ENCODE results near the gene CACNA2D3.

CACNA2D3 gene

DNA sequence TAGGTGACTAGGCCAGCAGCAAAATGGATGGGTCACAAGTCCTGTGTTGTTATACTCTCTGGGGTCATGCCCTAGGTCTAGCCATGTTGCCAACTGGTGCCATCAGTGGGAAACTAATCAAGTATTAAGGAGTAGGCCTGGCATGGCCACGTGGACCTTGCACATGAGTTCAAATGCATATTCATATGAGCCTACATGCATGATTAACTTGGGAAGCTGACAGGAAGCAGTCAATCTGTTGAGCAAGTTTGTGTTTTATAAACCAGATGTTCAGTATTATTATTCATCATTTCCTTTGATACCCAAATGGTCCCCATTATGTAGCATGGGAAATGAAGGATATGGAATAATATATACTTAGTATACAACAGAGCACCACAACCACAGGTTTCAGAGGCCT, 710.5 kb downstream of the CACNA2D3 start:
- no peak for DNase-seq (ENCODE audit: low spot score)
- FAIRE-seq, result no peak

- DNase-seq (ENCODE audit: low spot score), result no peak
- FAIRE-seq, result no peak
These were observed 713.3 kb downstream of the CACNA2D3 start for GRCh38 chr3:54835701-54836100.

DNA sequence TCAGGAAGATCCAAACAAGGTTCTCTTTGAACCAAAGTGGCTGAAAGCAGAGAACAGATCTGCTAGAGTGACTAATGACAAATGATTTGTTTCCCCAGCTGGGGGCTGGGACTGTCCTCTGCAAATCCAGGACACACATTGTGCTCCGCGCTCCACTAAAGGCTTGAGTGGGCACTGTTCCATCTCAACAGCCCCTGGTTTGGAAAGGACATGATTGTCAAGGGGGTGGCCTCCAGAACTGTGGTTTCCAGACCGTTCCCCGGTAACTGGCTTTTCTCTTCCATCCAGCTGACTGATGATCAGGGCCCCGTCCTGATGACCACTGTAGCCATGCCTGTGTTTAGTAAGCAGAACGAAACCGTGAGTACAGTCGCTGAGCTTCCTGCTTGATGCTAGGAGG, 714.5 kb downstream of the CACNA2D3 start:
- DNase-seq (ENCODE audit: low spot score) (no peak), FAIRE-seq (no peak)

DNA sequence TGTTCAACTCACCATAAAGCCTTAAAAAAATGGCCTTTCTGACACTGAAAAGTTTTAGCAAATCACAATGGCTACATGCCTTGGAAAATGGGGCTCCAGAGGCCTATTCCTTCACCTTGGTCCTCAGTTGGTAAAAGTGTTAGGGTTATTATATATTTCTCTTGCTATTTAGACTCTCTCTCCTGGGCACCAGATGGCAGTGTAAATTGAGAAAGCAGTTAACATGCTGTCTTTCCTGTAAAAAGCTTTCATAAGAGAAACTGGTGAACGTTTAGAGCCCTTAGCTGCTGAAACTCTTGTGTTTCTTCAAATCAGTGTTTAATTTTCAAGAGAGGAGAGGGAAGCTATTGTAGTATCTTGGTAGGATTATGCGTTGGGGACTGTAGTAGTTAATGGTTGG, 715.6 kb downstream of the CACNA2D3 start:
- FAIRE-seq, result no peak
- DNase-seq (ENCODE audit: low spot score), result no peak

- FAIRE-seq (no peak), DNase-seq (ENCODE audit: low spot score) (no peak)
These were observed 719.1 kb downstream of the CACNA2D3 start for GRCh38 chr3:54841471-54841870.

DNA sequence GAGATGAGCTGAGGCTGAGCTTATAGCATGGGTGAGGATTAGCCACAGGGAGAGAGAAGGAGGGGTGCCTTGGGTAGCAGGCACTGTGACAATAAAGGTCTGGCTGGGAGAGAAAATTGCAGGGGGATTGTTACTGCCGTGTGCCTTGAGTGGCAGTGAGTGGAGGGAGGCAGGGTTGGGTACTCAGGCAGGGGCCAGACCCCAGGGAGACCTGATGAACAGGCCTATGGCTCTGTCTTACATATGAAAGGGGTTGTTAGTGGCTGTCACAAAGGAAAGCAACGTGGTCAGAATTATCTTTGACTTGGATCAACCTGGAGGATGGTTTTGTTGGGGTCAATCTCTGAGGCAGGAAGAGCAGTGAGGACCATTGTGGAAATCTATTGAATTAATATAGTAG, 721.0 kb downstream of the CACNA2D3 start:
- DNase-seq (ENCODE audit: low spot score) (no peak), FAIRE-seq (no peak)

DNA sequence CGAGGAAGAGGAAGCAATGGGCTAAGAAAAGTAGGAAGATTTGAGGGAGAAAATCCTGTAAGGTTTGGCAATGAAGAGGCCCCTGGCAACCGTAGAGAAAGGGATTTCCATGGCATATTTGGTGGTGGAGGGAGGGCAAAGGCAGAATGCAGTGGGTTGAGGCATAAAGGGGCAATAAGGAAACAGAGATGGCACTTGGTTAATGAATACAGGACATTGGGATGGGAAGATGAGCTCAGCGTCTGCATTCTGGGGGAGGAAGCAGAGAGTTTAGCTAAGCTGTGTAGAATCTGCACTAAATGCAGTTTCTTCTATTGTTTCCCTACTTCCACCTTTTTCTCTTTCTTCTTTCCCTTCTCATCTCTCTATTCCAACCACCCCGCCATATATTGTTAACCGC, 721.9 kb downstream of the CACNA2D3 start:
- no peak for FAIRE-seq

DNA sequence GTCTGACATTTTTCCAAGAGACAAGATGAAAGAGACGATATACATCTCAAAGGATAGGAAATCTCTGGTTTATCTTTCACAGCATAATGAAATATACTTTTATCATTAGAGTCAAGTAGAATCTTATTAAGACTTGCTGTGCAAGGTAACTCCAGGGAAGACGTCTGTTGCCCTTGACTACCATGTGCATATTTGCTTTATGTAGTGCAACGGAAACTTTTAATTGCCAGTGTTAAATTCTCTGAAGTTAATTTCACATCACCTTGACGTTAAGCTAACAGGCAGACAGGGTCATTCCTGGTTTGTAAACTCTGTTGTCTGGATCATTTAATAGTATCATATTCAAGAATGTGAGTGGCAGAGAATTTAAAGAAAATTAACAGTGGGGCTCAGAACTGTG, 722.7 kb downstream of the CACNA2D3 start:
- FAIRE-seq (no peak), DNase-seq (ENCODE audit: low spot score) (no peak)

More for the DNA sequence above, 721.9 kb downstream of the CACNA2D3 start:
- DNase-seq (ENCODE audit: low spot score), result no peak

DNA sequence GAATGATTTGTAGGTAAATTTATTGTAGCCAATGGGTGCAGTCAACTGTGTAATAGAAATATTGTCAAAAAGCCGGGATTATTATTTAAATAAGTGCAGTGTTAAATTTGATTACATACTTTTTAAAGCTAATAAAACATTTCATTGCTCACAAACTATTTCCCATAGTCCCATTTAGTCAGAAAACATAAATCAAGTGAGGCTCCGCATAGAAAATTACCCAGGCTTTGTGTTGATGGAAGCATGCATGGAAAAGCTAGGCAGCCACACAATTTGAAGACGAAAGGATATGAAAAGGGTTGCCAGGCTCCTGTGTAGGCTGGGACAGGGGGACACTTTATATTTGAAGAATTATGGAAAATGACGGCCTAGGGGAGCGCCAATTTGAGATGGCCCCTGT, 723.2 kb downstream of the CACNA2D3 start:
- FAIRE-seq, result no peak
- no peak for DNase-seq (ENCODE audit: low spot score)

GRCh38 chr3:54846119-54846518, 723.8 kb downstream of the CACNA2D3 start:
- no peak for DNase-seq (ENCODE audit: low spot score)
- no peak for FAIRE-seq

- DNase-seq (ENCODE audit: low spot score), result no peak
- no peak for FAIRE-seq
These were observed 725.0 kb downstream of the CACNA2D3 start for GRCh38 chr3:54847361-54847760.

- no peak for DNase-seq (ENCODE audit: low spot score)
These were observed 727.0 kb downstream of the CACNA2D3 start for GRCh38 chr3:54849360-54849759.

DNA sequence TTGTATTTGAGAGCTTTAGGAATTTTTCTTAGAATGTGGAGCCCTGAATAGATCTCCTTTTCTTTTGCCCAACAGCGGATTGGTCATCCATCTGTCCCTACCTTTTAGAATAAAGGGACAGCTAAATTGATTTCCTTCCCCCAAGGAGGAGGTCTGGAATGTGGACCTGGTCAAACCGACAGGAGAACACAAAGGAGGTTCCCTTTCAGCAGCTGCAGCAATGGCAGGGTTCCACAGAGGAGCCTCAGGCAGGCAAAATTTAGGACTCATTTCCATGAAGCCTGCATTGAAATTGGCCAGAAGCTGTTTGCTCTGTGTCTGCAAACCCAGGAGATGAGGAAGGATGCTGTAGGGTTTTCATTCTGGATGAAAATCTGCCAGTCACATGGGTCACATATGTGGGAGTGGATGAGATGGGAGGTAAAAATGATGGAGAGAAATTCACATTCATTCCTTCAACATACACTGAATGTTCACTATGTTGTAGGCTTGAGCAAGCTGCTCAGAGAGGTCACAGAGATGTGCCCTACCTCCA, 728.2 kb downstream of the CACNA2D3 start:
- FAIRE-seq (no peak), DNase-seq (ENCODE audit: low spot score) (no peak)

More at GRCh38 chr3:54849360-54849759, 727.0 kb downstream of the CACNA2D3 start:
- FAIRE-seq, result no peak

GRCh38 chr3:54853573-54854404, 731.4 kb downstream of the CACNA2D3 start:
- no peak for FAIRE-seq
- peak; percentile 80 for DNase-seq (ENCODE audit: low spot score)

GRCh38 chr3:54856271-54856670, 733.9 kb downstream of the CACNA2D3 start:
- DNase-seq (ENCODE audit: low spot score), result no peak

DNA sequence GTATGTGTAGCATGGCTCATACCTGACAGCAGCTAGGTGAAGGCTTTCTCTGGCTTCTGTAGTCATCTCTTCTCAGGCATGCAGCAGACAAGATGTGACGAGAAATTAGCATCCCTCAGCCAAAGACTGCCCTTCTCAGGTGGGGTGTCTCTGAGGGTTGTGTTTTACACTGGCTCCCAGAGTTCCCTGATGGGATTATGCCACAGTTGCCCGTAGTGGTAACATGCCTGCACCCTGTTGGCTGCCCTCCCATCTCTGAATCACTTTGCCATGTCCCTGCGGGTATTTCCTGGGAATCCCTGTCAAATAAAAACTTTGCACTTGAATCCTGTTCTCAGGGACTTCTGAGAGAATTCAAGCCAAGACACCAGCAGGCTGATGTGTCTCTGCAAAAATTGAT, 735.0 kb downstream of the CACNA2D3 start:
- DNase-seq (ENCODE audit: low spot score) (peak; percentile 14), FAIRE-seq (no peak)

More at GRCh38 chr3:54856271-54856670, 733.9 kb downstream of the CACNA2D3 start:
- FAIRE-seq, result no peak

DNA sequence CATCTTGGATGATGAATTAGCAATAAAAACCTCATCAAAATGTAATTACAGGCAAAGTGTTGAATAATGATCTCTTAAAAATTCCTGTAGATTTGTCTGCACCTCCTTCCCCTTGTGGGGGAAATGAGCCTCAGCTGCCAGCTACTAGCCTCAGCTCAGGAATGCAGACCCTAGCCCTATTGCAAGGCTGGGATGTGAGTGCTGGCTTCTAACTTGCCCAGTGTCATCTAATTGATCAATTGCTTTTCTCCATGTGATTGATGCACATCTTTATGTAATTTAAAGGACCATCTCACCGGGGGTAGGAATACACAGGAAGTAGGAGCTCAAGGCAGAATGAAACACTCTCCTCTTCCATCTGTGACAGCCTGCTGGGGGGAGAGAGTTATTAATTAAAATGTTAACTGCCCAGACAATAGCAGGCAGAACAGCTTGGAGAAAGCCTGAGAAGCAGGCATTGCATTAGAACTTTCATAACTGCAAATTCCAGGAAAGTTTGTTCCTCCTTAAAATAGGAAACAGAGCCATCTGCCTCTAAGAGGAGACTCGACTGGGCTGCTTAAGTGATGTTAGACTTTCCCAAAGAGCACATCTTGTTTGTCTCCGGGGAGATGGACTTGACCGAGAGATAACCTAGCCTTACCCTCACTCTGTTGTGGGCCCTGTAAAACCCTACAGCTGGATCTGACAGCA, 735.9 kb downstream of the CACNA2D3 start:
- FAIRE-seq (no peak), DNase-seq (ENCODE audit: low spot score) (no peak)

DNA sequence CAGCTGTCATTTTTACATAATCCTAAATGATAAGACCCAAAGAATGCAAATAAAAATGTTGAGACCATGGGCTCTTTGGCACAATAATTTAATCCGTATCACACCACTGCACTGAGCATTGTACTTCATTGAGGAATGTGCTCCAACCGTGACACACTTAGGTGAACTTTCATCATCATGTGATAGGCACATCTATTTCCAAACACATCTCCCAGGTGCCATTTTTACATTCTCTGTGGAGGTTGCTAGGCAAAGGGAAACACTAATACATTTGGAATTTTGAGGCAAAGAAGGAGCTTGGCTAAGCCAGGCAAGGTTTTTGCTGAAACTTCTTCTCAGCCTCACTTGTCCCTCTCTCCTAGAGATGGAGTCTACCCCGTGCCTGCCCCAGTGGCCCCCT, 736.8 kb downstream of the CACNA2D3 start:
- no peak for FAIRE-seq
- DNase-seq (ENCODE audit: low spot score), result peak; percentile 37

DNA sequence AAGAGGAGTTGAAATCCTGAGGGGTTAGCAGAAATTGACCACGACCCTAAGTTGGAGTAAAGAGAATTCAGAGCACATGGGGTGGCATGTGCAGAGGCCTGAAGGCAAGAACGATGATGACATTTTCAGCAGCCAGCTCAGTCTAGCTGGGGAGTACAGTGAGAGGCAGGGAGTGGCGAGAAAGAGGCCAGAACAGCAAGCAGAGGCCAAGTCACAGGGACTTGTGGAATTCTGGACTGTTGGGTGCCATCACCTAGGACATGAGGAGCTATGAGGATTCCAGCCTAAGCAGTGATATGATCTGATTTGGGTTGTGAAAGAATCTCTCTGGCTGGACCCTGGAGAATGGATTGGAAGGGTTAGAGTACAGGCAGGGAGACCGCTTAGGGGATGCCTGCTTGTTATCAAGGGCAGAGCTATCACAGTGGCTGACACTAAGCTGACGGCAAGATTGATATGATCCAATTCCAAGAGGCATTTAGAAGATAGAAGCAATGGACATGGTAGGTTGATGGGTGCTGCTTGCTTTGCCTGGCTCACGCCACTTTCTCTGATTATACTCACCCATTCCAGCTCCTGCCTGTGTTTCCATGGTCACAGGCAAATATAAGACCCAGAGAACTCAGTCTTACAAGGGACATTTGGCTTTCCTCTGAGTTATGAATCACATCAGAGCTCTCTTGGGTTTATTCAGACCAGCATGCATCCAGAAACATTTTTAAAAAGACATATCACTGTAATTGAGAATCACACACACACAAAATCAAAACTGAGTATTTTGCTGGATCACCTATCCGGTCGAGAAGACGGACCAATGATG, 739.1 kb downstream of the CACNA2D3 start:
- DNase-seq (ENCODE audit: low spot score) (no peak), FAIRE-seq (no peak)

GRCh38 chr3:54862526-54862925, 740.2 kb downstream of the CACNA2D3 start:
- DNase-seq (ENCODE audit: low spot score) (peak; percentile 12), FAIRE-seq (no peak)

- FAIRE-seq (no peak), DNase-seq (ENCODE audit: low spot score) (peak; percentile 49)
These were observed 741.0 kb downstream of the CACNA2D3 start for GRCh38 chr3:54863366-54863765.

DNA sequence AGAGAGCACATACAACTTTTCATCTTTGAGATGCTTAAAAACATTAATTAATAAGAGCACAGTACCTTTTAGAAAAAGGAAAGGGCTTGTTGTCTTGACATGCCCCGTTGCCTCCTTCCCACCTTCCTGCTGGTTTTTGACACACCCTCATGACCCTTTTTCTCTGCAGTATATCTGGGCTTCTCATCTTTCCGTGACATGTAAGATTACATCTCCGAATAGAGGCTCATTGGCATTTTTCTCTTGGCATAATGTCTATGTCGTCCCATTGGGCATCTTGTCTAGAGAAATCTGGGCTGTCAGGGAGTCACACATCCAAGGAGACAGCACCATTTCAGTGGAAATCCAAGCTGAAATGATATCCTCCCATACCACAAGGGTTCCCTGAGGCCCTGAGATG, 741.4 kb downstream of the CACNA2D3 start:
- no peak for DNase-seq (ENCODE audit: low spot score)
- FAIRE-seq, result no peak
